GM10248 (cell line): ENCODE measurements around the gene SF3A2.
"Not testable (repeated sequence)": the region's sequence is repeated elsewhere in the genome, so short reads cannot be mapped to it uniquely, and the experiment has no call there.

Experiments used
- CTCF ChIA-PET: fragments of 300-600 bp; sonication (Branson Sonifier 250); formaldehyde crosslinking; extraction: SDS; loops from one replicate; lab custom pipeline; 2021; ENCODE audit warnings: antibody characterized with exemption; lab: Yijun Ruan, JAX
- POLR2A ChIA-PET: fragments of 350-650 bp; sonication (Branson Sonifier 250); formaldehyde crosslinking; extraction: SDS; loops from one replicate; lab custom pipeline; 2020; ENCODE audit warnings: antibody characterized with exemption; lab: Yijun Ruan, JAX
- DNase-seq: peaks from one replicate; pipeline ENCODE4 v3.0.0; 2012; ENCODE audit errors: extremely low spot score
- CTCF ChIP-seq: IDR thresholded peaks from 2 replicates; pipeline ENCODE4 v1.5.1; 2012; ENCODE audit warnings: mild to moderate bottlenecking, low read depth; ENCODE audit errors: extremely low read depth, missing control alignments, control extremely low read depth

Gene SF3A2

GRCh38 chr19:2198317-2198716, 38.3 kb upstream of the SF3A2 start:
- no peak for TF ChIP-seq CTCF
- DNase-seq: no peak
- ChIA-PET POLR2A (no interaction called here), CTCF (interaction anchor here (1.3 to 1.4 kb wide), 2 partner anchors 26 to 37 kb away, joined by 3 to 5 read pairs; partner anchors contain the start of gene PLEKHJ1)

GRCh38 chr19:2199215-2199614, 37.4 kb upstream of the SF3A2 start:
- peak; percentile 32 for TF ChIP-seq CTCF
- ChIA-PET POLR2A (interaction anchor here (0.6 kb wide), 1 partner anchor 13 kb away, joined by 3 read pairs; no protein-coding TSS in a partner anchor), CTCF (interaction anchor here (1.0 to 1.7 kb wide), 7 partner anchors 8 to 43 kb away, joined by 3 to 8 read pairs (median 4); partner anchors contain the start of gene PLEKHJ1)
- DNase-seq: no peak

- CTCF ChIA-PET: interaction anchor here (1.0 to 1.7 kb wide), 7 partner anchors 7 to 44 kb away, joined by 3 to 8 read pairs (median 4); partner anchors contain the start of gene PLEKHJ1
- TF ChIP-seq CTCF: no peak
- no peak for DNase-seq
- POLR2A ChIA-PET: interaction anchor here (0.6 kb wide), 1 partner anchor 12 kb away, joined by 3 read pairs; no protein-coding TSS in a partner anchor
These were observed 36.6 kb upstream of the SF3A2 start for GRCh38 chr19:2199861-2200623.

GRCh38 chr19:2200624-2201294, 35.9 kb upstream of the SF3A2 start:
- CTCF ChIA-PET, DNase-seq, POLR2A ChIA-PET: not testable (repeated sequence)

- no peak for TF ChIP-seq CTCF
- POLR2A ChIA-PET: no interaction called here
- CTCF ChIA-PET: no interaction called here
- no peak for DNase-seq
These were observed 35.0 kb upstream of the SF3A2 start for GRCh38 chr19:2201473-2202148.

GRCh38 chr19:2202366-2202765, 34.3 kb upstream of the SF3A2 start:
- POLR2A ChIA-PET: no interaction called here
- CTCF ChIA-PET: no interaction called here
- no peak for DNase-seq
- no peak for TF ChIP-seq CTCF
